ENCODE measurements around the gene FOXJ1.

The FOXJ1 gene

GRCh38 chr17:76125391-76125675 is 15.7 kb downstream of the FOXJ1 start:
- TF ChIP-seq CTCF (IDR thresholded peaks at IDR 0.05; ENCODE audit: extremely low read depth, missing control alignments): no peak
- no peak for DNase-seq (ENCODE audit: low spot score)

GRCh38 chr17:76124582-76125390 is 16.3 kb downstream of the FOXJ1 start:
- TF ChIP-seq CTCF (IDR thresholded peaks at IDR 0.05; ENCODE audit: extremely low read depth, missing control alignments): no peak
- DNase-seq (ENCODE audit: low spot score): peak; percentile 6

GRCh38 chr17:76123749-76124581 is 17.1 kb downstream of the FOXJ1 start:
- no peak for TF ChIP-seq CTCF (IDR thresholded peaks at IDR 0.05; ENCODE audit: extremely low read depth, missing control alignments)

GRCh38 chr17:76123191-76123499 is 17.9 kb downstream of the FOXJ1 start:
- DNase-seq (ENCODE audit: low spot score): no peak
- TF ChIP-seq CTCF (IDR thresholded peaks at IDR 0.05; ENCODE audit: extremely low read depth, missing control alignments): no peak

More at GRCh38 chr17:76123749-76124581, 17.1 kb downstream of the FOXJ1 start:
- peak; percentile 19 for DNase-seq (ENCODE audit: low spot score)

GRCh38 chr17:76122431-76123190 is 18.4 kb downstream of the FOXJ1 start:
- peak; percentile 44 for DNase-seq (ENCODE audit: low spot score)
- TF ChIP-seq CTCF (IDR thresholded peaks at IDR 0.05; ENCODE audit: extremely low read depth, missing control alignments): no peak

- peak; percentile 73 for DNase-seq (ENCODE audit: low spot score)
These were observed 19.1 kb downstream of the FOXJ1 start for GRCh38 chr17:76121932-76122430.

More at GRCh38 chr17:76121932-76122430, 19.1 kb downstream of the FOXJ1 start:
- TF ChIP-seq CTCF (IDR thresholded peaks at IDR 0.05; ENCODE audit: extremely low read depth, missing control alignments): no peak
